ENCODE measurements around the gene KCNMA1.

The KCNMA1 gene

DNA sequence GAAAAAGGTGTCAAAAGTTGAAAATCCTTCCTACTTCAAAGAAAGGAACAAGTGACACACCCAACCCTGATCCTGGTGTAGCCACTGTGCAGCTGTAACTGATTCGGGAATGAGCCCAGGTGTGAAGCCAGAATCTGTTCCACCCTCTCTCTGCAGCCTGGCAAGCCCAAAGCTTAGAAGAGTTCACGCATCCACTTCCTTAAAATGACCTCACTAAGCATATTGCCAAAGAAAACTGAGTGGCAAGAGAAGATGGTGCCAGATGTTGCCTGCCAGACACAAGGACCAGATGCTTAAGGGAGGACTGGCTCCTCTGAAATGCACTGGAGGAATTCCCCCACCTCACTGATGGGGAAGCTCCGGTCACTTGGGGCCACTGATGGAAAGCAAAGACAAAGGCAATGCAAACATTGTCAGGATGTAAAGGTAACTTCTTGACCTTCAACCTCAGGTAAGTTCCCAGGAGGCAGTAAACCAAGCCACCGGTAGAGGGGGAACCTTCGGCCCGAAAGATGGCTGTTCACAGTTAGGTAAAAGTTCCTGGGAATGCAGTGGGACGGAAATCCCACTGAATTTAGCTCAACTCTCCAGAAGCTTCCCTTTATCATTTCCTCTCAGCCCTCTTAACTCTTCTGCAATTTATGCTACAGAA, 554.9 kb downstream of the KCNMA1 start:
- no peak for DNase-seq (ENCODE audit: low read depth in 2 of 2)

DNA sequence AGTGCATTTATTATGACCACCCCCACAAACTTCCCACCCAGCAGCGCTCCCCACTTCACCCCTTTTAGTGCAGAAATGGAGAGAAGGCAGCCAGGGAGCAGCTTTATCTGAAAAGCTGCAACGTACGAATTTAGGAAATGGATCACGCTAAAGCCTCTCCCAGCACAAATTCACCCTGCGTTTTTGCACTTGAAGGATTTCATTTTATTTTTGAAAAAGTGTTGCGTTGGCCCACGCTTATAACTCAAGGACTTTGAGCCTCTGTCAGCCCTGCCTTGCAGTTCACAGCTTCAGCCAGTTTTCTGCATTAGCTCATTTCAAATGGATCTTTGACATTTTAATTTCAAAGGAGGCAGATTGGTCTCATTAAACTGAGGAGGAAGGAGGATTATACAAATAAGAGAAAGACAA, 556.1 kb downstream of the KCNMA1 start:
- no peak for DNase-seq (ENCODE audit: low read depth in 2 of 2)

DNA sequence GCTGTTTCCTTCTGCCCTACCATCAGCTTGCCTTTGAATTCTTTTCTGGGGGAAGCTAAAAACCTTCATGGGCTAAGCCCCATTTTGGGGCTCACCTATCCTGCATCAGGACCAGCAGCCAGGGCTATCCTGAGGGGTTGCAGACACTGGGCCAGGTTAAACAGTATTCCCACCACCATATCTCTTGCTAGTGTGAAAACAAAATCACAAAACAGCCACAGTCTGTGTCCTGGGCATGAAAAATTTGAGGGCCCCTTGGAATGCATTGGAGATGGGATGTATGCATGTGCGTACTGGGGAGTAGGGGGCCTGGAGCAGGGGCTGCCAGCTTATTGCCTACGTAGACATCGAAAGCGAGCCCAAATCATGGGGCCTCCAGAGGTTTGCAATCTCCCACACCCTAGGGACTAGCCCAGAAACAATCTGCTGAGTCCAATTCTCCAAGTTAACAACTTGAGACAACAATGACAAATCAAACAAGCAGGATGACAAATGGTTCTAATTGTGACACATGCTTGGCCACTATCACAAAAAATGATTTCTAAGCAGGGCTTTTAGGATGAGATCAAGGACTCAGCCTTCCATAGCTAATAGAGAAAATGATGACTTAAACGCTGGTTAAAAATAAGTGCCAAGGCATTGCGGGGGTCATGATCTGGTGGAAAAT, 557.1 kb downstream of the KCNMA1 start:
- DNase-seq (ENCODE audit: low read depth in 2 of 2), result no peak

DNA sequence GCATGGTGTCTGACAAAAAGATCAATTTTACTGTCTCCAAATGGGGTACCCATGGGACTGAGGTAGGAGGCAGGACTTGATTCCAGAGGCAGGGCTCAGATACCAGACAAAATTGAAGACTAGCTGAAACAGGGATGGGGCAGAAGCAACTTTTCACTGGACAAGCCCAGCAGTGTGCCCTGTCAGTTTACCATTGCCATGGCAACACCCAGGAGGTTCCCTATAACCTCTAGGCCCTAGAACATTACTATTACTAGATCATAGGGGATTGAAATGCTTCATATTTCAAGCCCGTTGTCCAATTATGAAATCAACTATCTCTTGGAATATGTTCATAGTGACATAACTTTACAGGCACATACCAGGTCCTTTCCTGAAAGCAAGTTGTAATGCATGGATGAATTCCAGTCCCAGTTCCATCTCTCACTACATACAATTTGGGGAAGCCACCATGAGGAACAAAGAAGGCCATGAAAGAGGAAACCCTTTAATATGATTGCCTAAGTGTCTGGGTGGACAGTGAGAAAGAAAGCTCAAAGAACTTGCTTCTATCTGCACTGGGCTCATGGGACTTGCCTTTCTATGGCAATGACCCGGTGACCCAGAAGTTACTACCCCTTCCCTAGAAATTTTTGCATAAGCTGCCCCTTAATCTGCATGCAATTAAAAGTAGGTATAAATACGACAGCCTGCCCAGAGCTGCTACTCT, 557.9 kb downstream of the KCNMA1 start:
- no peak for DNase-seq (ENCODE audit: low read depth in 2 of 2)

DNA sequence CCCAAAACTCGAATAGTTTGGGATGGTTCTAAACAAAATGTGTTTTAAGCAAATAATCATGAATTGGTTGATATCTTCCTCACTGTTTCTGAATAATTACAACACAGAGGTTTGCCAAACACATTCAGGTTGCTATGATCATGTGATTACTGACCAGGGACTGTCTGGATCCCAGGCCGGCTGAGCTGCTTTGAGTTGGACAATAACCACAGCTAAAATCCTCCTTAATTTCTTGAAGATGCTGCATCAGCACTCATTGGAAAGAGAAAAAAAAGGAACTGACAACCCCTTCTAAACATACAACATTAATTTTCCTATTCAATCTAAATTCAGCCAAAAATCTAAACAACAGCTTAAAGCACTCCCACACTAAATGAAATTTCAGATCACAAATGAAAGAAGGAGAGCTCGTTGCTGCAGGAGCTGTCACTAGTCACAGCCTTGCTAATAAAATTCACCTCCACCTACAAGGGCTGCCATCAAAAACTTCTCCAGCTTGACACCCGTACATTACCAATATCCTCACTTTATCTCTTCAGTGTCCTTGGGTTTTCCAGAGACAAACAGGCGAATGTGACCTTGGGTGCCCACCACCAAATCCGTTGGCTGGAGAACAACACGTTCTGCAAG, 560.2 kb downstream of the KCNMA1 start:
- DNase-seq (ENCODE audit: low read depth in 2 of 2), result no peak

DNA sequence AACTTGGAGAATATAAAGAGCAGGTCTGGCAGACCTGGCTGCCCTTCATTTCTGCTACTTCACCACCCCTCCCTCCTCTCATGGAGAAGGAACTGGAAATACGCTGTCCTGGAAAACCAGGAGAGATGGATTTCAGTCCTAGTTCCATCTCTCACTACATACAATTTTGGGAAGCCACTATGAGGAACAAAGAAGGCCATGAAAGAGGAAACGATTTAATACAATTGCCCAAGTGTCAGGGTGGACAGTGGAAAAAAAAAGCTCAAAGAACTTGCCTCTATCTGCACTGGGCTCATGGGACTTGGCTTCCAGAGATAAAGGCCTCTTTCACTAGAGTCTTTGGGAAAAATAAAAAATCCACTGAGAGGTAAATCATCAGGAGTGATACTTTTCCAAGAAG, 561.7 kb downstream of the KCNMA1 start:
- no peak for DNase-seq (ENCODE audit: low read depth in 2 of 2)

DNA sequence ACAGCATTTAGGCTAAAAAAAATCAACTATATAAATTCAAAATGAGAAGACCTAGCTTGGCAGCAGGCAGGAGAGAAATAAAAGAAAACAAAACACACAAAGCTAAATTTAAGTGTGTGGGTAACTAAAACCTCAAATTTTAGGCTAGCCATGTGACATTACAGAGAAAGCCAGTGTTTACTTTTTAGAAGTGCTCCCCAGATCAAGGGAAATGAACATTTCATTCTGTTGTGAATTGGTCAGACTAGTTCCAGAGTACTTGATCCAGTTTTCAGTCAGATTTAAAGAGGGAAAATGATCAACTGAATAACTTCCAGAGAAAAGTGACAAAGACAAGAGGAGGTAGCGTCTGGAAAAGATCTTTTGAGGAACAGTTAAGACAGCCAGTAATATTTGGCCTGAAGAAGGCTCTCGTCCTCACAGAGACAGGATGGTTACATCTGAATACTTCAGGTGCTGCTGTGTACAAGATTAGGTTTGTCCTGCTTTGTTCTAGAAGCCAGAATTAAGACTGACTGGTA, 563.4 kb downstream of the KCNMA1 start:
- no peak for DNase-seq (ENCODE audit: low read depth in 2 of 2)

DNA sequence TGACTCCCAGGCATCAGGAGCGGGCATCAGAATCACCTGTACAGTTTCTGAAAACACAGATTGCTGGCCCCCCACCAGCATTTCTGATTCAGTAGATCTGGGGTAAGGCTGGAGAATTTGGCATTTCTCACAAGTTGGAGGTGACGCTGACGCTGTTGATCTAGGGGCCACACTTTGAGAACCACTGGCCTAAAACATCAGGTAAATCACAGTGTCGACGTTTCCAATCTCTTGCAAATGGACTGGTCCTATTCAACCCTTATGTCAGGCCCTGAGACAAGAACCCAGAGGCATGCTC, 564.0 kb downstream of the KCNMA1 start:
- no peak for DNase-seq (ENCODE audit: low read depth in 2 of 2)

DNA sequence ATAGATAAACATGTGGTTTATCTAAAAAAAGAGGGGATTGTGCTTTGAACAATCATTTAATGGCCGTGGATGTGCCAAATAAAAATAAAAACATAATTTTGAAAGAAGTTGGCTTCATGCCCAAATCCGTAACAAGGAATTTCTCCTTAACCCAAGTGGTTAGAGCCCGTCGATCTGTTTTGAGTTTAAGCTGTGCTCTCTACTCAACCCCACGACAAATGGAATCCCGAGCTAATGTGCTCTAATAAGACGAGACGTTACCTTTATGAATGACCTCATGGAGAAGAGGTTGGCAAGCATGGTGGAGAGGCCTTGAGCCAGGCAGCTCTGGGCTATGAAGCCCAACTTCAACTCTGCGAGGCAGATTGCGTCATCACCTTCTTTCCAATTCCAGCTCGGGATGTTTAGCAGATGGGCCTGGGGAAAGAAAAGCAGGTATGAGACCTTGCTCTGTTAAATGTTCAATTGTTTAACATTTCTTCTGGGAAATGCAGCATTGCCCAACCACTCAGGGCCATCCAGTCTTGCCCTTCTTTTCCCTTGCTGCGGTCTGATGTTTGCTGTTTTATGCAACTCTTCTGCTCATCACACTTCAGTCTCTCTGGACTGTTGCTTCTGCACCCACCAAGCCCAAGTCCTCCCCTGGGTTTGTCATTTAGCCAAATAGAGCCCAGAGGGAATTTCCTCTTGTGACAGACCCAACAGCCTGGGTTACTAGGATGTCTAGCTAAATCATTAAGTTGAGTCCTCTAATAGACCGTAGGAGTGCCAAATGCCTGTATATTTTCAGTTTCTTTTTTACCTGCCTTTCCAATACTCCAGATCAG, 564.6 kb downstream of the KCNMA1 start:
- no peak for DNase-seq (ENCODE audit: low read depth in 2 of 2)

DNA sequence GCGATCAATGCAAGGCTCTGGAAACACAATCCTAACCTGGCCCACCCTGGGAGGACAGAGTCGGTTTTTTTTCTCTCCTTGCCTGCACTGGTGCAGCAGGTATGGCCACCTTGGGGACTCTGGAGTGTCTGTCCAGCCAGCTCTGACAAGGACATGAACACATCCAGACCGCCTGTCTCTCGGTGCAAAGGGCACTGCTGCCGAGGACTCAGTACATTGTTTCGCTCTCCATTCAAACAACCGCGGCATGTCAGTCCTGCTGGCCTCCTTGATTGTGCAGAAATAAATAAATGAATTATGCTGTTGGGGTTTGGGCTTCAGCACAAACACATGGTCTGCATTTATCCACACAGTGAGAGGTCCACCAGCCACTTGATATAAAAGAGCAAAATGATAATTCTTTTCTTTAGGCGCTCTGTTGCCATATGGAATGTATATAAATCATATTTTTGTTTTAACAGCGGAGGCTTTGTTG, 565.2 kb downstream of the KCNMA1 start:
- DNase-seq (ENCODE audit: low read depth in 2 of 2), result no peak

DNA sequence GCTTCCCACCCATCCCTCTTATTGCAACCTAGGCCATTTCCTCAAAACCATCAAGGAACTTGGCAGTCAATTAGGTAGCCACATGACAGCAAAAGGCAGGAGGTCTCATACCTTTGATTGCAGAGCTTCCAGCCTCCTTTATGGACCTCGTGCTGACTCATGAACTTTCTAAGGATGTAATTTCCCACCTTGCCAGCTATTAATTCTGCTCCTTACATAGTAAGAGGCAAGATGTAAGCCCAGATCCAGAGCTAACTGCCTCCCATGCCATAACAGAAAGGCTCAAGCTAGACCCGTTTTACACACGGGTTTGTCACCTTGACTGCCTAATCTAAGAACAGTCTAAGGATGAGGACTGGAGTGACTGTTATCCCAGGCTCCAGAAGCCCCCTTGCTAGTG, 565.7 kb downstream of the KCNMA1 start:
- no peak for DNase-seq (ENCODE audit: low read depth in 2 of 2)

DNA sequence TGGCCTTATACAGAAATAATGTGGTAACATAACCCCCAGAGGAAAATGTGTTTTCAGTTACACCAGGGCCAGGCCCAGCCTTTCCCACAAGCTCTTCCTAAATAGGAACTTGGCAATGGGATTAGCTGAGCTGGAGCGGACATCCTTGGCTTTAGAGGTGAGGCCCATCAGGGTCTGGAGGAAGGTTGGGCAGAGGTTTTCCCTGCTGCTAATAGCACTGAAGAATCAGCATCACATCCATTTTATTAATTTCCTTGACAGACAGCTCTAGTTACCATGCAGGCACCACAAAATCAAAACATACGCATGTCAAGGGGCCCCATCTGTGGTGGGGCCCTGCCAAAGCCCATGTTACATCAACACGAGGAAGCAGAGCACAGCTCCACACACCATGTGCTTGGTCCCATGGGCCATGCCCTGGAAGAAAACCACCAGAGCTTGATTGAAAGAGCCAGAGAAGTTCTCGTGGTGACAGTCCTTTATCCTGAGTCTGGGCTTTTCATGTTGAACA, 566.6 kb downstream of the KCNMA1 start:
- no peak for DNase-seq (ENCODE audit: low read depth in 2 of 2)

DNA sequence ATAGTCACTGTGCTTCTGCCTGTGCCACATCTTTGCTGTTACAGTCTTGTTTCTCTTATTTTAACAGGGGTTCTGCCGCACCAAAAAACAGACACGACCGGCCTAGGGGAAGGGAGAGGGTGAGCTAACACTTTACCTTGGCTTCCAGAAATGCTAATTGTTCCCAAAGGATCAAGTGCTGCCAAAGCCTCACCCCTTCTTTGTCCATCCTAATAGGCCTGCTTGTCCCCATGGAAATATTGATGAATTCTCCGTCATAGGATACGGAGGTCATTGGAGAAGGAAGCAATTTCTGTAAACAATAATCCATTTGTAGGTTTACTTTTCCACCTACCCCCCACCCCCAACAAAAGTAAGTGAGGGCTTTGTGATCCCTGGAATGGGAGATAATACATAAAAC, 567.3 kb downstream of the KCNMA1 start:
- no peak for DNase-seq (ENCODE audit: low read depth in 2 of 2)

DNA sequence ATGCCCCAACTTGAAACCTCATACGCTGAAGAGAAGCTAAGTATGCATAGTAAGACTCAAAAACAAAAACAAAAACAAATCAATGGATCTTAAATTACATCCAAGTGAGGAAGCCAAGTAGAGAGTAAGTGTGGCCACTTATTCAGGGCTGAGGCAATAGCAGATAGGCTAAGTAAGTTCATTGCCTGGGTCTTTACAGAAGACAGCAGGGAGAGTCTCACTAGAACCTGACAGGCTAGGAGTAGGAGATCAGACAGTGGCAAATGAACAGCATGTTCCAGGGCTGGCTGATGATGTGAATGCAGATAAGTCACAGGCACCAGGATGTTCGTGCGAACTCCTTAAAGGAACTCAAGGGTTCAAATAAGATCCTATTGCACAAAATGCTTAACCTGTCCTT, 568.6 kb downstream of the KCNMA1 start:
- no peak for DNase-seq (ENCODE audit: low read depth in 2 of 2)

DNA sequence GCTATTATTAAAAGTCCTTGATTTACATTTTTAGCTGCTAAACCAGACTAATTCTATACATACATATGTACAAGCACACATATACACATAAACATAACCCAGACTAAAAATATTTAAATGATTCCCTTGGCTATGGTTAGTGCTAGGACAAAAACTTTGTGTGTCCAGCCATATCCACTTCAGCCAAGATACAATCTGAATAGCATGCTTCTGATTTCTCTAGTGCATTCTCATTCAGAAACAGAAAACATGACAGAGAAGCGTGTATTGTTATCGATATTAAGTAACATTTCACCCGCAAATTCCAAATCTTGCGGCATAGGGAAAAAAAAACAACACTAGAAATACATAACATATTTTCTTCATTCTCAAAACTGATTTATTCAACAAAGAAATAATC, 569.3 kb downstream of the KCNMA1 start:
- DNase-seq (ENCODE audit: low read depth in 2 of 2), result no peak

DNA sequence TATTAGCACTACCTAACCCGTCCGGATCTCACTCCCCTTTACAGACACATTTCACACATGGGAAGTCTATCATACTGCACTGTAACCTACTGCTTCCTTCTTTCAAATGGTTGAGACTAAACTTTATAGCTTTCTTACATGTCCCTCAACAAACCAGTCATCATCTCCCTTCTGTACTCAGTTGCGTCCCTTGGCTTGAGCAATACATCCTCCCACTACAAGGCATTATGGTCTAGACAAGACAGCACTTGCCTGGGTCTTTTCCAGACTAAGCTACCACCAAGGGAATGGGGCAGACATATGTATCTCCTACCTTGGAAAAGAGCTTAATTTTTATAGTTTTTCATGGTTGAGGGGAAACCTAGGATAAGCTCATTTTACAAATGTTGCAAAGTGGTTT, 575.2 kb downstream of the KCNMA1 start:
- no peak for DNase-seq (ENCODE audit: low read depth in 2 of 2)

DNA sequence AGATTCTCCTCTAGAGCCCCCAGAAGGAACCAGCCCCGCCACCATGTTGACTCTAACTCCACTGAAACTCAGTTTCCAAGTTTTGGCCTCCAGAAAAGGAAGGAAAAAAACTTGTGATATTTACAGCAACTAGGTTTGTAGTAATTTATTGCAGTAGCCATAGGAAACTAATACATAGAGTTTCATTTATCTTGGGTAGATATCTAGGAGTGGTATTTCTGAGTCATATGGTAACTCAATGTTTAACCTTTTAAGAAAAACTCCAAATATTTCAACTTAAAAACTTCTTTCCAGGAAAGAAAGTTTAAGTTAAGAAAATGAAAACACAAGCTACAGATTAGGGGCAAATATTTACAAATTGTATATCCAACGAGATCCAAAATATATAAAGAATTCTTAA, 576.7 kb downstream of the KCNMA1 start:
- DNase-seq (ENCODE audit: low read depth in 2 of 2), result no peak

DNA sequence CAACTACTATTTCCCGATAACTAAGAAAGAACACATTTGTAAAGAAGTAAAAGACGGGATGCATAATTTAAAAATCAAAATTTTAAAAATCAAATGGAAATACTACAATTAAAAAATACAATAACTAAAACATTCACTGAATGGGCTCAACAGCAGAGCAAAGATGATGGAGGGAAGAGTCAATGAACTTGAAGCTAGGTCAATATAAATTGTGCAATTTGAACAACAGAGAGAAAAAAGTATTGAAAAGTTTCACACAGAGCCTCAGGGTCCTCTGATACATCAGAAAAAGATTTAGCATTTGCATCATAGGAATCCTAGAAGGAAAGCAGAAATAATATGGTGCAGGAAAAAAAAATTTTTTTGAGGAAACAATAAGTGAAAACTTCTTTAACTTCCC, 581.0 kb downstream of the KCNMA1 start:
- no peak for DNase-seq (ENCODE audit: low read depth in 2 of 2)

DNA sequence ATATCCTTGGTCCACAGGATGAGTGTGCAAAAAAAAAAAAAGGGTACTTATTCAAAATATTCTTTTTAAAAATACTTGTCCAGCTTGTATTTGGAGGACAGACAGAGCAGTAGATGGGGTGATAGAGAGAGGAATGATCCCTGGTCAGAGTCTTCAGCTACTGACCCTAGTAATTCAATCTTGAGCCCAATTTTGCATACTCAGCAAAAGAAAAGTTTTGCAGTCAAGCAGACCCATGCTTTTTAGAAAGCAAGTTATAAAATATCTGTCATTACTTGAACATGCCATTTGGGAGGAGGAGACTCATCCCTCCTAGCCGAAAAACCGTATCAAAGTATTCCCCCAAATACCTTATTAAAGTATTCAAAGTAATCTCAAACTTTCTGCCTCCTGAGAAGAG, 585.0 kb downstream of the KCNMA1 start:
- DNase-seq (ENCODE audit: low read depth in 2 of 2), result no peak

DNA sequence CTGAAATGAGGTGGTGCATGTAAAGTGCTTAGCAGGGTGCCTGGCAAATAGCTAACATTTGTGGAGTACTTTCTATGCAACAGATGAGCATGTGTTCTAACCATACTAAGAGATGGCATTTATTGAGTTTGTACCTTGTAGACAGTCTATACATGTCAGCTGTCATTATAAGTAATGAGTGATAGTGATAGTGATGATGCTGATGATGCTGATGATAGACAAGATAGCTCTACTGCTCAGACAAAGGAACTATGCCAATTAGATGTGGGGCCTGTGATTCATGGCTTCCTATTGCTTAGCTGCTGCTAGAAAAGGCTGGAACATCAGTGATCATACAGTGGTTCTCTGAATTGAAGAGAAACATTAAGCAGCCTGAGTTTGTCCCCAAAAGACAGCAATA, 585.8 kb downstream of the KCNMA1 start:
- no peak for DNase-seq (ENCODE audit: low read depth in 2 of 2)

DNA sequence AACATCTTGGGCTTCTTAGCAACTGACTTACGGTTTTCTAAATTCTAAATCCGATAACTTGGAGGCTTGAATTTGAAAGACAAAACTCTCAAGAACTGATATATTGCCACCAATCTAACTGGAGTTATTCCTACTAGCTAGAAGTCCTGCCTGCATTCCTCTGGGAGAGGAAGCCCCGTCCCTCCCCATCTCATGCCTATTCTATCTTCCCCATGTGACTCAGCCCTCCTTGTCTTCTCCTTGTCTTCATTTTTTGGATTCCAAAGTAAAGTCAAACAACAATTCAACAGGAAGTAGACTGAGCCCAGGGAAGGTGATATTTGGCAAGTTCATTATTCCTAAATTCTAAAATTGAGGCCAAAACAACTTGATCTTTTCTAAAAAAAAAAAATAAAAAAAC, 587.7 kb downstream of the KCNMA1 start:
- DNase-seq (ENCODE audit: low read depth in 2 of 2), result no peak

DNA sequence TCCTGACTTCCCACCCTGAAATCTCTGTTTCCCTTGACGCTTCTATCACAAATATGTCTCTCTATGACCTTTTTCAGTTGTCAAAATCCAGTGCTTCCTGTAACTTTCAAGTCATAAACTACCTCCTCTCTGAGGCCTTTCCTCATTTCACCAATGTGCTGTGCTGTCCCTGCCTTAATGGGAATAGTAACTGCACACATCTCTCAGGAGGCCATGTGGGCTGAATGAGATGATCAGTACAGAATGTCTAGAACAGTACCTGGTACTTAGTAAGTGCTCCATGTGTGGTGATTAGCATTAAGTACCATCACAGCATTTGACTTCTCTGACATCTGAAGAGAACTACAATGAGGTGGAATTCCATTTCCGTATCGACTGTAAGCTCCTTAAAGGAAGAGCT, 588.5 kb downstream of the KCNMA1 start:
- no peak for DNase-seq (ENCODE audit: low read depth in 2 of 2)
